Measurements from ENCODE around the gene XAGE2.

DNA sequence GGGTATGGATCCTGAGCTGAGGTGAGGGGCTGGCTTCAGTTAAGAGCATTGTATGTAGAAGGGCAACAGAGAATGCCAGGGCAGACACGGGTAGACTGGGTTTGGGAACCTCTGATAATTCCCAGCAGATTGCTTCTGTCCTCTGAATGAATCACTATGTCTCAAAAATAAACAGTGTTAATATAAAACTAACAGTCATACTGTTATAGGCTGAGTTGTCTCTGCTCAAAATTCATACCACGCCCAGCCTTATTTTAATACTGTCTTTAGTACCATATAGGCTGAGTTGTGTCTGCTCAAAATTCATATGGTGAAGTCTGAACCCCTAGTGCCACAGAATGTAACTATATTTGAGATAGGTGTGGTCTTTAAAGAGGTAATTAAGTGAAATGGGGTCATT, 10.0 kb downstream of the XAGE2 start:
- TF ChIP-seq, protein P1, sequence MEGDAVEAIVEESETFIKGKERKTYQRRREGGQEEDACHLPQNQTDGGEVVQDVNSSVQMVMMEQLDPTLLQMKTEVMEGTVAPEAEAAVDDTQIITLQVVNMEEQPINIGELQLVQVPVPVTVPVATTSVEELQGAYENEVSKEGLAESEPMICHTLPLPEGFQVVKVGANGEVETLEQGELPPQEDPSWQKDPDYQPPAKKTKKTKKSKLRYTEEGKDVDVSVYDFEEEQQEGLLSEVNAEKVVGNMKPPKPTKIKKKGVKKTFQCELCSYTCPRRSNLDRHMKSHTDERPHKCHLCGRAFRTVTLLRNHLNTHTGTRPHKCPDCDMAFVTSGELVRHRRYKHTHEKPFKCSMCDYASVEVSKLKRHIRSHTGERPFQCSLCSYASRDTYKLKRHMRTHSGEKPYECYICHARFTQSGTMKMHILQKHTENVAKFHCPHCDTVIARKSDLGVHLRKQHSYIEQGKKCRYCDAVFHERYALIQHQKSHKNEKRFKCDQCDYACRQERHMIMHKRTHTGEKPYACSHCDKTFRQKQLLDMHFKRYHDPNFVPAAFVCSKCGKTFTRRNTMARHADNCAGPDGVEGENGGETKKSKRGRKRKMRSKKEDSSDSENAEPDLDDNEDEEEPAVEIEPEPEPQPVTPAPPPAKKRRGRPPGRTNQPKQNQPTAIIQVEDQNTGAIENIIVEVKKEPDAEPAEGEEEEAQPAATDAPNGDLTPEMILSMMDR (IDR thresholded peaks at IDR 0.05 in 4 of 5, conservative IDR thresholded peaks at IDR 0.05 in 1 of 5), result no peak
- TF ChIP-seq POLR2A (IDR thresholded peaks at IDR 0.05), result no peak
